A549 (cell line): ENCODE data around the gene MAGEA11. TPM values are rescaled to one million over a fixed set of nuclear protein-coding genes. Genes with fewer than 3 reads are reported as not detected.
A peak's percentile ranks its signal among the peaks of the same experiment; 100 is the strongest.
"Not testable (repeated sequence)": the region's sequence is repeated elsewhere in the genome, so short reads cannot be mapped to it uniquely, and the experiment has no call there.

ENCODE experiments used
- ATAC-seq, 2 experiments: fragments of 200-7000 bp in 1 of 2; fragments of >200 bp in 1 of 2; cut with Nextera tagmentation in 1 of 2; cut with Tn5 transposase in 1 of 2; 3 replicates each; pipeline versions ENCODE4 v1.8.0 to v1.9.1; 2018 to 2020; ENCODE audit warnings: mild to moderate bottlenecking in 1 of 2, moderate library complexity in 1 of 2
- CTCF ChIA-PET: fragments of 300-600 bp; sonication (Branson Sonifier 250); formaldehyde crosslinking; extraction: SDS; loops from one replicate; lab custom pipeline; 2021; ENCODE audit warnings: antibody characterized with exemption, inconsistent platforms; lab: Yijun Ruan, JAX
- POLR2A ChIA-PET: fragments of 350-600 bp; formaldehyde crosslinking; extraction: SDS; loops from one replicate; lab custom pipeline; 2021; ENCODE audit warnings: antibody characterized with exemption, inconsistent platforms; lab: Yijun Ruan, JAX
- DNase-seq, 2 experiments: peaks; one replicate each; pipeline versions ENCODE4 v3.0.0 to v3.0.0-alpha.2; 2011 to 2016; ENCODE audit warnings: low read depth in 1 of 2, low spot score in 1 of 2
- FAIRE-seq: peaks from 2 replicates; lab custom pipeline; 2011; peaks lifted over from hg19 to GRCh38; lab: Jason Lieb, UNC
- H3K27ac ChIP-seq, 2 experiments: fragments of >200 bp; sonication (Bioruptor Twin); formaldehyde crosslinking; 3 replicates each; pipeline ENCODE4 v1.5.1; 2016 to 2017
- H3K4me1 ChIP-seq: fragments of >200 bp; sonication (Bioruptor Twin); formaldehyde crosslinking; 3 replicates; pipeline ENCODE4 v1.6.1; 2016
- H3K4me2 ChIP-seq: fragments of >200 bp; sonication (Bioruptor Twin); formaldehyde crosslinking; 3 replicates; pipeline ENCODE4 v1.6.1; 2016
- H3K4me3 ChIP-seq: fragments of >200 bp; sonication (Bioruptor Twin); formaldehyde crosslinking; 3 replicates; pipeline ENCODE4 v1.5.1; 2016
- H3K9me3 ChIP-seq: fragments of >200 bp; sonication (Bioruptor Twin); formaldehyde crosslinking; 3 replicates; pipeline ENCODE4 v1.6.1; 2016
- ATOH8 ChIP-seq: fragments of 250-450 bp; sonication (Bioruptor Pico); IDR thresholded peaks from 2 replicates; pipeline ENCODE4 v1.5.0; 2020; ENCODE audit warnings: low read depth, mild to moderate bottlenecking, moderate library complexity
- CBX2 ChIP-seq: fragments of 200-600 bp; sonication (generic); IDR thresholded peaks from 2 replicates; pipeline ENCODE4 v1.6.1; 2016; ENCODE audit warnings: low read depth, mild to moderate bottlenecking, borderline replicate concordance
- CBX8 ChIP-seq: fragments of 200-600 bp; sonication (generic); IDR thresholded peaks from 2 replicates; pipeline ENCODE4 v1.6.1; 2016
- CHD2 ChIP-seq: fragments of 150-350 bp; IDR thresholded peaks from 2 replicates; pipeline ENCODE4 v1.6.1; 2014; ENCODE audit warnings: low read length; ENCODE audit not compliant: partially characterized antibody
- EHMT2 ChIP-seq: fragments of 200-600 bp; sonication (generic); IDR thresholded peaks from 2 replicates; pipeline ENCODE4 v1.6.1; 2016; ENCODE audit warnings: antibody characterized with exemption, low read depth, mild to moderate bottlenecking, moderate library complexity
- ESRRA ChIP-seq: fragments of 150-350 bp; IDR thresholded peaks from 2 replicates; pipeline ENCODE4 v1.6.1; 2014; ENCODE audit warnings: mild to moderate bottlenecking, low read length, borderline replicate concordance
- FOSB ChIP-seq: fragments of 250-450 bp; sonication (Bioruptor Pico); IDR thresholded peaks from 2 replicates; pipeline ENCODE4 v1.5.0; 2020; ENCODE audit warnings: mild to moderate bottlenecking, moderate library complexity
- HEYL ChIP-seq: fragments of 250-450 bp; sonication (Bioruptor Pico); IDR thresholded peaks from 2 replicates; pipeline ENCODE4 v1.8.0; 2021; ENCODE audit warnings: mild to moderate bottlenecking, moderate library complexity
- RCOR1 ChIP-seq: fragments of 150-350 bp; IDR thresholded peaks from 2 replicates; pipeline ENCODE4 v1.6.1; 2014; ENCODE audit warnings: antibody characterized with exemption, low read length, low read depth
- RNF2 ChIP-seq: fragments of 200-600 bp; sonication (generic); IDR thresholded peaks from 2 replicates; pipeline ENCODE4 v1.6.1; 2016; ENCODE audit warnings: low read depth, mild to moderate bottlenecking, antibody characterized with exemption, moderate library complexity, borderline replicate concordance
- WGBS: methylation state at CpG from one replicate; pipeline ENCODE4 v1.1.6; 2017; ENCODE audit errors: missing lambda C conversion rate; 5-methylcytosine and 5-hydroxymethylcytosine counted together
- polyA plus RNA-seq, 4 experiments: library from polyadenylated mRNA; depleted of rRNA in 3 of 4; stranded (reverse); fragments of >200 nt; fragmentation: RNase III in 1 of 4; extraction: RNeasy Plus Mini Kit Qiagen cat#74134 plus additional on column Dnase treatment in 1 of 4; gene quantifications; 2 replicates in 3 of 4; 3 replicates in 1 of 4; pipeline ENCODE4 v1.2.3, GENCODE V29; 2011 to 2017

Gene MAGEA11
- polyA plus RNA-seq, 2 of the 4 experiments (the other 2 are of a cell fraction), result not detected

- Histone ChIP-seq H3K4me3 (no peak overlapping the region), H3K4me1 (no peaks in the 10 kb centered on the region), H3K27ac (no peak overlapping the region)
- ATAC-seq, result no peak
- DNase-seq, result no peak
- FAIRE-seq, result no peak
- TF ChIP-seq CBX2, result no peak
- no peak for TF ChIP-seq ATOH8 (CRISPR knock-in tag)
- no peak for TF ChIP-seq CBX8
- TF ChIP-seq ESRRA, result no peak
- no peak for TF ChIP-seq RCOR1
- TF ChIP-seq RNF2, result no peak
- TF ChIP-seq CHD2, result no peak
- TF ChIP-seq, all 56 proteins: peak for 0
- Histone ChIP-seq H3K4me2 (no peak overlapping the region), H3K9me3 (no peaks in the 10 kb centered on the region)
- WGBS, result 44% methylated on average over 8 of the region's 8 CpGs
- ChIA-PET POLR2A (no interaction called here), CTCF (no interaction called here)
Observed at GRCh38 chrX:149721778-149722177, 9.9 kb downstream of the MAGEA11 start.

GRCh38 chrX:149723583-149724118, 11.8 kb downstream of the MAGEA11 start:
- POLR2A ChIA-PET, CTCF ChIA-PET, DNase-seq, H3K9me3 ChIP-seq, H3K4me1 ChIP-seq, FAIRE-seq, H3K27ac ChIP-seq, ATAC-seq, H3K4me2 ChIP-seq, H3K4me3 ChIP-seq: not testable (repeated sequence)
- 80% methylated on average over 3 of the region's 5 CpGs for WGBS

- CTCF ChIA-PET, FAIRE-seq, DNase-seq, POLR2A ChIA-PET, ATAC-seq, H3K27ac ChIP-seq, H3K4me2 ChIP-seq, H3K4me1 ChIP-seq, H3K4me3 ChIP-seq, H3K9me3 ChIP-seq: not testable (repeated sequence)
- 82% methylated on average over 3 of the region's 7 CpGs for WGBS
Observed at GRCh38 chrX:149727308-149727707, 15.4 kb downstream of the MAGEA11 start.

GRCh38 chrX:149742269-149742668, 30.4 kb downstream of the MAGEA11 start:
- WGBS, result no CpG with 5 or more reads among the region's 6 CpGs
- H3K4me2 ChIP-seq, CTCF ChIA-PET, H3K27ac ChIP-seq, H3K9me3 ChIP-seq, H3K4me1 ChIP-seq, POLR2A ChIA-PET, DNase-seq, H3K4me3 ChIP-seq: not testable (repeated sequence)
- FAIRE-seq (peak; percentile 99), ATAC-seq (peak; percentile 74 to 94; a peak in 5 of 6 replicates)

GRCh38 chrX:149746390-149747007, 34.6 kb downstream of the MAGEA11 start:
- DNase-seq, CTCF ChIA-PET, H3K9me3 ChIP-seq, POLR2A ChIA-PET, H3K4me1 ChIP-seq, H3K4me2 ChIP-seq, H3K27ac ChIP-seq, H3K4me3 ChIP-seq: not testable (repeated sequence)
- FAIRE-seq (peak; percentile 99), ATAC-seq (peak; percentile 72 to 80; a peak in 4 of 6 replicates)
- WGBS, result no CpG with 5 or more reads among the region's 6 CpGs

GRCh38 chrX:149757206-149758067, 45.6 kb downstream of the MAGEA11 start:
- ChIA-PET CTCF (no interaction called here), POLR2A (no interaction called here)
- Histone ChIP-seq H3K9me3 (no peaks in the 10 kb centered on the region), H3K27ac (no peak overlapping the region), H3K4me1 (no peaks in the 10 kb centered on the region), H3K4me3 (no peak overlapping the region), H3K4me2 (no peak overlapping the region)
- ATAC-seq (no peak), DNase-seq (no peak), FAIRE-seq (no peak)
- TF ChIP-seq HEYL (CRISPR knock-in tag) (no peak), EHMT2 (no peak), FOSB (no peak)
- WGBS, result 37% methylated on average over 6 of the region's 8 CpGs
